HCT116 (cell line): ENCODE data around the gene CPTP. TPM values are rescaled to one million over a fixed set of nuclear protein-coding genes. Genes with fewer than 3 reads are reported as not detected.

Experiments used
- ATAC-seq: fragments of 200-7000 bp; cut with Tn5 transposase; 2 replicates; pipeline ENCODE4 v1.9.1; 2020; ENCODE audit warnings: mild to moderate bottlenecking, moderate library complexity
- BruUV-seq: library from RNA; stranded (reverse); fragments of 400-500 nt; replicated peaks from 2 replicates; lab custom pipeline; 2021; lab: Mats Ljungman, UMichigan
- CTCF ChIA-PET: fragments of 300-600 bp; sonication (Branson Sonifier 250); formaldehyde crosslinking; loops from one replicate; lab custom pipeline; 2021; ENCODE audit warnings: antibody characterized with exemption; lab: Charles Lee
- POLR2A ChIA-PET: fragments of 300-600, 350-600 bp; sonication (Branson Sonifier 250); formaldehyde crosslinking; loops from one replicate; lab custom pipeline; 2021; ENCODE audit warnings: antibody characterized with exemption; lab: Charles Lee
- RAD21 ChIA-PET, 2 experiments: fragments of 300-600 bp; sonication (Branson Sonifier 250); formaldehyde crosslinking; loops; one replicate each; lab custom pipeline; 2023; ENCODE audit warnings: low total read pairs in 2 of 2; ENCODE audit not compliant: uncharacterized antibody in 2 of 2, unreplicated experiment in 2 of 2, low non-redundant PET in 1 of 2; lab: Charles Lee
- DNase-seq: peaks from one replicate; pipeline ENCODE4 v3.0.0-alpha.2; 2010; ENCODE audit warnings: low read depth, low spot score
- H2AFZ ChIP-seq: fragments of 200-600 bp; shearing (Covaris generic), sonication (generic); 2 replicates; pipeline ENCODE4 v1.6.1; 2017; ENCODE audit warnings: low read depth, mixed run types, mixed read lengths, antibody characterized with exemption, low read length; ENCODE audit not compliant: poor library complexity, severe bottlenecking
- H3K27ac ChIP-seq: 2 replicates; pipeline ENCODE4 v1.5.1; 2012; ENCODE audit warnings: low read depth, low read length
- H3K27me3 ChIP-seq: fragments of 200-600 bp; sonication (generic); 2 replicates; pipeline ENCODE4 v1.6.1; 2016; ENCODE audit warnings: mixed run types, low read length, mixed read lengths; ENCODE audit not compliant: insufficient read depth
- H3K36me3 ChIP-seq, 2 experiments: fragments of 200-500 bp in 1 of 2; fragments of 200-600 bp in 1 of 2; sonication (Bioruptor generic) in 1 of 2; sonication (generic) in 1 of 2; 2 replicates each; pipeline versions ENCODE4 v1.5.1 to v1.6.1; 2014 to 2016; ENCODE audit warnings: low read length in 2 of 2, inconsistent platforms in 1 of 2, mixed read lengths in 1 of 2, mixed run types in 1 of 2; ENCODE audit not compliant: insufficient read depth in 2 of 2, control insufficient read depth in 1 of 2
- H3K4me1 ChIP-seq, 2 experiments: fragments of 200-600 bp in 1 of 2; sonication (generic) in 1 of 2; 2 replicates each; pipeline versions ENCODE4 v1.5.1 to v1.6.1; 2012 to 2017; ENCODE audit warnings: low read length in 2 of 2, inconsistent platforms in 1 of 2, mild to moderate bottlenecking in 1 of 2, mixed read lengths in 1 of 2, mixed run types in 1 of 2, moderate library complexity in 1 of 2; ENCODE audit not compliant: insufficient read depth in 2 of 2, control insufficient read depth in 1 of 2
- H3K4me2 ChIP-seq: fragments of 200-600 bp; sonication (generic); 2 replicates; pipeline ENCODE4 v1.6.1; 2017; ENCODE audit warnings: mixed run types, low read length, mixed read lengths
- H3K4me3 ChIP-seq, 2 experiments: fragments of 200-600 bp in 1 of 2; sonication (generic) in 1 of 2; replicated peaks in 1 of 2; 2 replicates each; pipeline ENCODE4 v1.5.1; 2011 to 2016; ENCODE audit warnings: low read length in 2 of 2, control low read depth in 1 of 2, low read depth in 1 of 2, mild to moderate bottlenecking in 1 of 2, mixed read lengths in 1 of 2, mixed run types in 1 of 2
- H3K79me2 ChIP-seq: fragments of 200-600 bp; sonication (generic); 2 replicates; pipeline ENCODE4 v1.6.1; 2017; ENCODE audit warnings: mild to moderate bottlenecking, mixed run types, low read length, moderate library complexity, mixed read lengths; ENCODE audit not compliant: insufficient read depth
- H3K9ac ChIP-seq: fragments of 200-600 bp; sonication (generic); 2 replicates; pipeline ENCODE4 v1.6.1; 2016; ENCODE audit warnings: low read length, mixed read lengths
- H3K9me2 ChIP-seq: fragments of 200-600 bp; sonication (generic), shearing (Covaris generic); 2 replicates; pipeline ENCODE4 v1.6.1; 2017; ENCODE audit warnings: mixed run types, mild to moderate bottlenecking, moderate library complexity; ENCODE audit not compliant: insufficient read depth
- H3K9me3 ChIP-seq, 2 experiments: fragments of 200-500 bp in 1 of 2; fragments of 200-600 bp in 1 of 2; sonication (Bioruptor generic) in 1 of 2; sonication (generic) in 1 of 2; 2 replicates each; pipeline ENCODE4 v1.6.1; 2014 to 2017; ENCODE audit warnings: low read length in 2 of 2, mixed read lengths in 2 of 2, inconsistent platforms in 1 of 2, low read depth in 1 of 2, mild to moderate bottlenecking in 1 of 2, mixed run types in 1 of 2, moderate library complexity in 1 of 2; ENCODE audit not compliant: control insufficient read depth in 1 of 2, insufficient read depth in 1 of 2
- H4K20me1 ChIP-seq: fragments of 200-600 bp; sonication (generic), shearing (Covaris generic); 2 replicates; pipeline ENCODE4 v1.6.1; 2017; ENCODE audit warnings: mixed run types, mild to moderate bottlenecking, moderate library complexity; ENCODE audit not compliant: insufficient read depth
- ATF3 ChIP-seq: IDR thresholded peaks from 2 replicates; pipeline ENCODE4 v1.6.1; 2012
- CTCF ChIP-seq, 3 experiments: fragments of 200-600 bp in 1 of 3; sonication (generic) in 1 of 3; IDR thresholded peaks in 2 of 3; conservative IDR thresholded peaks in 1 of 3; 2 replicates each; pipeline ENCODE4 v1.5.1; 2012 to 2017; ENCODE audit warnings: low read depth in 2 of 3, low read length in 2 of 3, antibody characterized with exemption in 1 of 3, borderline replicate concordance in 1 of 3, control low read depth in 1 of 3, mild to moderate bottlenecking in 1 of 3, mixed read lengths in 1 of 3, mixed run types in 1 of 3, moderate library complexity in 1 of 3; ENCODE audit not compliant: insufficient read depth in 1 of 3
- EZH2phosphoT487 ChIP-seq: fragments of 200-600 bp; IDR thresholded peaks from 2 replicates; pipeline ENCODE4 v1.6.1; 2018; ENCODE audit warnings: antibody characterized with exemption, borderline replicate concordance
- POLR2A ChIP-seq: IDR thresholded peaks from 2 replicates; pipeline ENCODE4 v1.7.0; 2011; ENCODE audit warnings: borderline replicate concordance; ENCODE audit not compliant: insufficient read depth, insufficient read length; ENCODE audit errors: extremely low read depth
- POLR2AphosphoS5 ChIP-seq: IDR thresholded peaks from 2 replicates; pipeline ENCODE4 v1.6.1; 2011; ENCODE audit warnings: mild to moderate bottlenecking, low read depth, low read length, moderate library complexity
- RAD21 ChIP-seq: IDR thresholded peaks from 2 replicates; pipeline ENCODE4 v1.6.1; 2012; ENCODE audit warnings: low read depth, mild to moderate bottlenecking
- SIN3A ChIP-seq: IDR thresholded peaks from 2 replicates; pipeline ENCODE4 v1.6.1; 2012; ENCODE audit warnings: low read depth
- YY1 ChIP-seq: IDR thresholded peaks from 2 replicates; pipeline ENCODE4 v1.6.1; 2011; ENCODE audit warnings: low read length, low read depth, moderate library complexity, mild to moderate bottlenecking; ENCODE audit not compliant: insufficient replicate concordance; ENCODE audit errors: extremely low read depth
- ZFX ChIP-seq: fragments of 450-650 bp; IDR thresholded peaks from 2 replicates; pipeline ENCODE4 v1.6.1; 2017
- intact Hi-C: fragments of 100-400 bp; cut with micrococcal nuclease; formaldehyde crosslinking; loops from 2 replicates; pipeline ENCODE4 v1.10.0; 2022
- total RNA-seq: library from RNA; stranded (reverse); gene quantifications from one replicate; pipeline ENCODE4 v1.2.1, GENCODE V29; 2021; ENCODE audit not compliant: unreplicated experiment
- TF ChIP-seq, protein P1 (sequence below): IDR thresholded peaks from 2 replicates; pipeline ENCODE4 v1.6.1; 2012
- TF ChIP-seq, protein P2 (sequence below): IDR thresholded peaks from 2 replicates; pipeline ENCODE4 v1.6.1; 2011; ENCODE audit warnings: mild to moderate bottlenecking, low read length, moderate library complexity; ENCODE audit not compliant: insufficient replicate concordance; ENCODE audit errors: extremely low read depth

Gene CPTP
- total RNA-seq, 1 experiment from 2014 or later = 16.3 TPM

- no peak overlapping the region for H3K27ac ChIP-seq
- H3K27me3 ChIP-seq = no peaks in the 10 kb centered on the region
- H2AFZ ChIP-seq = no peak overlapping the region
- ATAC-seq (no peak), DNase-seq (no peak)
- POLR2A ChIA-PET = no interaction called here
- no peak overlapping the region for H3K4me2 ChIP-seq
- intact Hi-C loops = no loop called here
- H3K4me1 ChIP-seq = peaks cover 14 to 34% of the 10 kb centered on the region in 2 experiments
- H3K9me2 ChIP-seq = no peaks in the 10 kb centered on the region
- H3K9ac ChIP-seq = no peak overlapping the region
- no peak overlapping the region for H3K4me3 ChIP-seq
- no peaks in the 10 kb centered on the region for H3K36me3 ChIP-seq
- CTCF ChIA-PET = interaction anchor here (0.8 to 2.8 kb wide), 12 partner anchors 9 to 316 kb away, joined by 3 to 30 read pairs (median 4); no protein-coding TSS in a partner anchor
- TF ChIP-seq ZFX (no peak), CTCF (IDR thresholded peaks at IDR 0.05 in 2 of 3, conservative IDR thresholded peaks at IDR 0.05 in 1 of 3; ENCODE audit: borderline replicate concordance in 1 of 3, insufficient read depth in 1 of 3, low read depth in 2 of 3, low read length in 2 of 3) (no peak), ATF3 (no peak), YY1 (no peak)
- H4K20me1 ChIP-seq = no peaks in the 10 kb centered on the region
- H3K9me3 ChIP-seq = no peaks in the 10 kb centered on the region
- RAD21 ChIA-PET = interaction anchor here (0.7 to 1.5 kb wide), 5 partner anchors 12 to 170 kb away, joined by 3 to 7 read pairs (median 3); partner anchors contain the start of gene UBE2J2 (in 1 of the 2)
- no peaks in the 10 kb centered on the region for H3K79me2 ChIP-seq
- BruUV-seq = no TSS peak
Measured at GRCh38 chr1:1292442-1292779, 32.2 kb upstream of the CPTP start.

- CTCF ChIA-PET = interaction anchor here (1.6 to 2.8 kb wide), 2 partner anchors 171 to 308 kb away, joined by 8 to 30 read pairs; no protein-coding TSS in a partner anchor
- H3K4me3 ChIP-seq = no peak overlapping the region
- no peak for DNase-seq
- peaks cover 14 to 34% of the 10 kb centered on the region in 2 experiments for H3K4me1 ChIP-seq
- H3K36me3 ChIP-seq = no peaks in the 10 kb centered on the region
- POLR2A ChIA-PET = no interaction called here
- no peaks in the 10 kb centered on the region for H3K9me3 ChIP-seq
- intact Hi-C loops = no loop called here
- BruUV-seq = no TSS peak
- H3K9me2 ChIP-seq = no peaks in the 10 kb centered on the region
- no peak overlapping the region for H3K4me2 ChIP-seq
- ATAC-seq = no peak
- H3K27ac ChIP-seq = no peak overlapping the region; the same call in 1 of the 2 replicates
- no peaks in the 10 kb centered on the region for H3K79me2 ChIP-seq
- no peaks in the 10 kb centered on the region for H3K27me3 ChIP-seq
- RAD21 ChIA-PET = no interaction called here
- H2AFZ ChIP-seq = no peak overlapping the region
- no peaks in the 10 kb centered on the region for H4K20me1 ChIP-seq
- no peak overlapping the region for H3K9ac ChIP-seq
- TF ChIP-seq ATF3 (no peak), EZH2phosphoT487 (no peak), POLR2A (no peak), POLR2AphosphoS5 (no peak), SIN3A (no peak), CTCF (IDR thresholded peaks at IDR 0.05 in 2 of 3, conservative IDR thresholded peaks at IDR 0.05 in 1 of 3; ENCODE audit: borderline replicate concordance in 1 of 3, insufficient read depth in 1 of 3, low read depth in 2 of 3, low read length in 2 of 3) (no peak), ZFX (no peak), RAD21 (no peak)
- TF ChIP-seq, protein P1, sequence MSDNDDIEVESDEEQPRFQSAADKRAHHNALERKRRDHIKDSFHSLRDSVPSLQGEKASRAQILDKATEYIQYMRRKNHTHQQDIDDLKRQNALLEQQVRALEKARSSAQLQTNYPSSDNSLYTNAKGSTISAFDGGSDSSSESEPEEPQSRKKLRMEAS = no peak
- TF ChIP-seq, protein P2, sequence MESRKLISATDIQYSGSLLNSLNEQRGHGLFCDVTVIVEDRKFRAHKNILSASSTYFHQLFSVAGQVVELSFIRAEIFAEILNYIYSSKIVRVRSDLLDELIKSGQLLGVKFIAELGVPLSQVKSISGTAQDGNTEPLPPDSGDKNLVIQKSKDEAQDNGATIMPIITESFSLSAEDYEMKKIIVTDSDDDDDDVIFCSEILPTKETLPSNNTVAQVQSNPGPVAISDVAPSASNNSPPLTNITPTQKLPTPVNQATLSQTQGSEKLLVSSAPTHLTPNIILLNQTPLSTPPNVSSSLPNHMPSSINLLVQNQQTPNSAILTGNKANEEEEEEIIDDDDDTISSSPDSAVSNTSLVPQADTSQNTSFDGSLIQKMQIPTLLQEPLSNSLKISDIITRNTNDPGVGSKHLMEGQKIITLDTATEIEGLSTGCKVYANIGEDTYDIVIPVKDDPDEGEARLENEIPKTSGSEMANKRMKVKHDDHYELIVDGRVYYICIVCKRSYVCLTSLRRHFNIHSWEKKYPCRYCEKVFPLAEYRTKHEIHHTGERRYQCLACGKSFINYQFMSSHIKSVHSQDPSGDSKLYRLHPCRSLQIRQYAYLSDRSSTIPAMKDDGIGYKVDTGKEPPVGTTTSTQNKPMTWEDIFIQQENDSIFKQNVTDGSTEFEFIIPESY = no peak
Measured at GRCh38 chr1:1292851-1293250, 31.8 kb upstream of the CPTP start.
